GM19438 (cell line): ENCODE data around the gene TEKTIP1.
"Not testable (repeated sequence)": the region's sequence is repeated elsewhere in the genome, so short reads cannot be mapped to it uniquely, and the experiment has no call there.

ENCODE experiments used
- ATAC-seq: cut with Tn5 transposase; IDR thresholded peaks from one replicate; pipeline ENCODE4 v1.9.1; 2021; ENCODE audit warnings: low read depth; ENCODE audit not compliant: unreplicated experiment

Gene TEKTIP1

GRCh38 chr19:3522421-3523360 is 16.3 kb upstream of the TEKTIP1 start:
- no peak for ATAC-seq

DNA sequence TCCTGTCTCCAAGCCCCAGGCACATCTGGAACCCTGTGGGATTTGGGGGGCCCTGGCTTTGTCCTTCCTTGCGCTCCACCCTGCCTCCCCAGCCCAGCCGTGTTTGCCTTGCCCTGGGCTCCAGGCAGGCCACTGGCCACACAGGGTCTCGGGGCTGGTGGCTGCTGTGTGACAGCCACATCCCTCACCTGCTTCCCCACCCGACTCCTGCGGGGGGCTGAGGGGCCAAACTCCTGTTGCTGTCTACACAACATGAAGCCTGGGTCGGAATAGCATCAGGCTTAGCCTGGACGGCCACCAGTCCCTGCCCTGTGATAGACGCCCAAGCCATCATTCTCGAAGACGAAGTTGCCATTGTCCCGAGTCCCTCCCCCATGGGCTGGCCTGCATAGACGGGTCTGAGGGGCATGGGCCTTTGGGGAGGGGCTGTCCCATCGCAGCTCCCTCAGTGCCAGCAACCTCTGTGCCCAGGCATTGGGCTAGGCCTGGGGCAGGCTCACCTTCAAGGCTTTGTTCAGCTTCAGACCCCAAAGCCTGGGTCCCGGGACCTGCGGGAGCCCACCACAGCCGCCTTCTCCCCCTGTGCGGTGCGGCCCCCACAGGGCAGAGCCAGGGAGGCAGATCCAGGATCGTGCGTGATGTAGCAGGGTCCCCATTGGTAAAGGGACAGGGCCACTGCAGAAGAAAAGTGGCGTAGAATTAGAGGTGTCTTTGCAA is 15.5 kb upstream of the TEKTIP1 start:
- ATAC-seq = no peak

GRCh38 chr19:3524078-3524842 is 14.7 kb upstream of the TEKTIP1 start:
- no peak for ATAC-seq

DNA sequence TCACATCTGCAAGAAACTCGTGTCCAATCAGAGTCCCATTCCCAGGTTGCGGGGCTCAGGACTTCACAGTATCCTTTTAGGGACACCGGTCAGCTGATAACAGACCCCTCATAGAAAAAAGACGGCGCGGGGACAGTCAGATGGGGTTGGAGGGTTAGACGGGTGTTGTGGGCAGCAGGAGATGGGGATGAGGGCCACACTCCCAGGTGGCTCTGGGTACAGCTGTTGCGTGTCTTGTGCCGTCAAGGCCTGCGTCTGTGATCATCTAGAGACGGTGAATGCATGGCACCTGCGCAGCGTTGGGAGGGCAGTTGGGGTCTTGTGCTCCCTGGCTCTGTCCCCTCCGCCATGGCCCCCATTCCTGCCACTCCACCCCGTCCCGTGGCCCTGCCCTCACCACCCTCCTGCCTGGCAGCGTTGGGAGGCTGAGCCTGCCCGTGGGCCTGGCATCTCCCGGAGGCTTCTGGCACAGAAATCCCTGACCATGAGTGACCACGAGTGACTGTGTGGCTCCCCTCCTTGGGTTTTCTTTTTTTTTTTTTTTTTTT is 14.0 kb upstream of the TEKTIP1 start:
- ATAC-seq = no peak

DNA sequence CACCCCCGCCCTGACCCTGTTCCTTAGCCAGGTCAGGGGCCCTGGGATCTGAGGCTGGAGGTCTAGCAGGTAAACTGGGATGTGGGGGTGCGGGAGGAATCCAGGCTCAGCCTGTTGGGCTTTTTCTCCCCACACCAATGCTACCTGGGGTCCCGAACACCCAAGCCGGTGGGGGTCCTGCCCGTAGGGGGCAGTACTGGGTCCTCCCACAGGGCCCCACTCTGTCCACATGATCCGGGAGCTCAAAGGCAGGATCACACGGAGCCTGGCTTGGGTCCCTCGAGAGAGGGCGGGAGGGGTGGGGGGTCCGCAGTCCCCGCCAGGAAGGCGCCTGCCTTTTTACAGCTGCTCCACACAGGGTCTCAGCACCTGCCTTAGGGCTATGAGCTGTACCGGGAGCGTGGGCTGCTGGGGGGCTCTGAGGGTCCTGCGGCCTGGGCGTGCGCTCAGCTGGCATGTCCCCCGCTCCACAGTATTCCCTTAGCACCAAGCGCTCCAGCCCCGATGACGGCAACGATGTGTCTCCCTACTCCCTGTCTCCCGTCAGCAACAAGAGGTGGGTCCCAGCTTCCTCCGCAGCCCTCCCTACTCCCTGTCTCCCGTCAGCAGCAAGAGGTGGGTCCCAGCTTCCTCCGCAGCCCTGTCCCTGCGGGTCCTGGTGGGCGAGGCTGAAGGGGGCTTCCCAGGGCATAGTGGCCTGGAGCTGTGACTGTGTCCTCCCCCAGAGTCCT is 12.3 kb upstream of the TEKTIP1 start:
- no peak for ATAC-seq

GRCh38 chr19:3527238-3527910 is 11.6 kb upstream of the TEKTIP1 start:
- ATAC-seq = no peak

DNA sequence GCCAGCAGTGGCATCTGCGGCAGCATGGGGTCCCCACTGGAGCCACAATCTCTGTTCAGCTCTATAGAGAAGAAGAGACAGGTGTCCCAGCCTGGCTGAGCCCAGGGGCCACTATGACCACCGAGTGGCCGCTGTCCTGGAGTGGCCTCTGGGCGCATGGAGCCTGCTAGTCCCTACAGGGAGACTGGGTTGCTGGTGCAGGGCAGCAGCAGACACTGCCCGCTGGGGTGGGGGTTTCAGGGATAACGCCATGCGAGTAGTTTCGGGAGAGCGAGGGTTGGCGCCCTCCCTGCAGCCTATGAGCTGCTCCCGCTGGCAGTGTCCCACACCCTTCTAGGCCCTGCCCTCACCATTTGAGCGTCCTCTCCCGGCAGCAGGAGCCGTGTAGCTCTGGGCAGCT is 10.9 kb upstream of the TEKTIP1 start:
- ATAC-seq = no peak

- ATAC-seq = no peak
These were observed 10.3 kb upstream of the TEKTIP1 start for GRCh38 chr19:3528539-3529211.

- ATAC-seq = not testable (repeated sequence)
These were observed 9.7 kb upstream of the TEKTIP1 start for GRCh38 chr19:3529299-3529698.

DNA sequence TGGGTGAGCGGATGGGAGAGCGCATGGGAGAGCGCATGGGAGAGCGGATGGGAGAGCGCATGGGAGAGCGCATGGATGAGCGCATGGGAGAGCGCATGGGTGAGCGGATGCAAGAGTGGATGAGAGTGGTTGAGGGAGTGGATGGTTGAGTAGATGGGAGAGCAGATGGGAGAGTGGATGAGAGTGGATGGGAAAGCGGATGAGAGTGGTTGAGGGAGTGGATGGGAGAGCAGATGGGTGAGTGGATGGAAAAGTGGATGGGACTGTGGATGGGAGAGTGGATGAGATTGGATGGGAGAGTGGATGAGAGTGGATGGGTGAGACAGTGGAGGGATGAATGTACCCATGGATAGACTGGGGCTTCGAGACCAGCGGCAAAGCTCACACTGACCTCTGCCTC is 8.6 kb upstream of the TEKTIP1 start:
- no peak for ATAC-seq

DNA sequence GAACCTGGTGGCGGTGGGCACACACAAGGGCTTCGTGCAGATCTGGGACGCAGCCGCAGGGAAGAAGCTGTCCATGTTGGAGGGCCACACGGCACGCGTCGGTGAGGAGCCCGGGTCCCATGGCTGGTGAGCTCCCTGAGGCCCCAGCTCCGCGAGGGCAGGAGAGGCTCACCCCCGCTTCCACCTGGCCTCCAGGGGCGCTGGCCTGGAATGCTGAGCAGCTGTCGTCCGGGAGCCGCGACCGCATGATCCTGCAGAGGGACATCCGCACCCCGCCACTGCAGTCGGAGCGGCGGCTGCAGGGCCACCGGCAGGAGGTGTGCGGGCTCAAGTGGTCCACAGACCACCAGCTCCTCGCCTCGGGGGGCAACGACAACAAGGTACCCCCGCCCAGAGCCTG is 7.3 kb upstream of the TEKTIP1 start:
- no peak for ATAC-seq

DNA sequence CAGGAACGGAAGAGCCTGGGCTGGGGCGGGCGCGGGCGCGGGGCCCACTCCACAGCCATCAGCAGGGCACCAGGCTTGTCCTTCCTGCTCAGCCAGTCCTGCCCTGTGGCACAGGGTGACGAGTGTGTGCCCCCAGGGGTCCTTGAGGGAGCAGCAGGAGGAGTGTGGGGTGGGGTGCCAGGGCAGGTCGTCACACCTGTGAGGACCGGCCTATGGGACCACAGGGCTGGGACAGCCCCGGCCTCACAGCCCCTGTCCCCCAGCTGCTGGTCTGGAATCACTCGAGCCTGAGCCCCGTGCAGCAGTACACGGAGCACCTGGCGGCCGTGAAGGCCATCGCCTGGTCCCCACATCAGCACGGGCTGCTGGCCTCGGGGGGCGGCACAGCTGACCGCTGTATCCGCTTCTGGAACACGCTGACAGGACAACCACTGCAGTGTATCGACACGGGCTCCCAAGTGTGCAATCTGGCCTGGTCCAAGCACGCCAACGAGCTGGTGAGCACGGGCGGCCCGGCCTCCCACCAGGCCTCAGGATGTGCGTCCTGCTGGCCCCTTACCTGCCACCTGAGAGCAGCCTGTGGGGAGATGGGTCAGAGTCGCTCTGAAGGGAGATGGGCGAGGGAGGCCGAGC is 6.7 kb upstream of the TEKTIP1 start:
- no peak for ATAC-seq

DNA sequence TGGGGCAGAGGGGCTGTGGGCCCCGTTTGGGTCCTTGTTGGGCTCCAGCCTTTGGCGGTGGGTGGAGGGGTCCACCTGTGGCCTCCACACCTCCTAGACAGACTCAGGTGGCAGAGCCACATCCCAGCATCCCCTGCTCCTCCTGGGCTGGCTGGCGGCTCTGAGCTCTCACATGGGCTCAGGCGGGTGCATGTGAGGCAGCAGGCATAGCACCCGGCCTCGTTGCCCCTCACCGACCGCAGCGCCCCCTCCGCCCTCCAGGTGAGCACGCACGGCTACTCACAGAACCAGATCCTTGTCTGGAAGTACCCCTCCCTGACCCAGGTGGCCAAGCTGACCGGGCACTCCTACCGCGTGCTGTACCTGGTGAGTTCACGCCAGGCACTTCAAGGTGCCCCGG is 5.9 kb upstream of the TEKTIP1 start:
- no peak for ATAC-seq

- no peak for ATAC-seq
These were observed 5.3 kb upstream of the TEKTIP1 start for GRCh38 chr19:3533563-3534216.

DNA sequence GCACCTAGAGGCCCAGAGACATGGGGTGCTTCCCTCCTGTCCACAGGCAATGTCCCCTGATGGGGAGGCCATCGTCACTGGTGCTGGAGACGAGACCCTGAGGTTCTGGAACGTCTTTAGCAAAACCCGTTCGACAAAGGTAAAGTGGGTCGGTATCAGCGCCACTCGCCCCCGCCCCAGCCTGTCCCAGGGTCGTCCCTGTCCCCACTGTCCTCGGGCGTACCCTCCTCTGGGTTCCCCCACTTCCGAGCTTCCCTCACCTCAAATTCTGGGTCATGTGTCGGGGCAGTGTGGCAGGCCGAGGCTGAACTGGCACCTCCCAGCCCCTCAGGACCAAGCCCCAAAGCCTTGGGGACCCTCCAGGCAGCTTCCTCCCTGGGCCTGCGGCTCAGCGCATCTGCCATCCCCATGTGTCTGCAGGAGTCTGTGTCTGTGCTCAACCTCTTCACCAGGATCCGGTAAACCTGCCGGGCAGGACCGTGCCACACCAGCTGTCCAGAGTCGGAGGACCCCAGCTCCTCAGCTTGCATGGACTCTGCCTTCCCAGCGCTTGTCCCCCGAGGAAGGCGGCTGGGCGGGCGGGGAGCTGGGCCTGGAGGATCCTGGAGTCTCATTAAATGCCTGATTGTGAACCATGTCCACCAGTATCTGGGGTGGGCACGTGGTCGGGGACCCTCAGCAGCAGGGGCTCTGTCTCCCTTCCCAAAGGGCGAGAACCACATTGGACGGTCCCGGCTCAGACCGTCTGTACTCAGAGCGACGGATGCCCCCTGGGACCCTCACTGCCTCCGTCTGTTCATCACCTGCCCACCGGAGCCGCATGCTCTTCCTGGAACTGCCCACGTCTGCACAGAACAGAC is 4.4 kb upstream of the TEKTIP1 start:
- no peak for ATAC-seq

DNA sequence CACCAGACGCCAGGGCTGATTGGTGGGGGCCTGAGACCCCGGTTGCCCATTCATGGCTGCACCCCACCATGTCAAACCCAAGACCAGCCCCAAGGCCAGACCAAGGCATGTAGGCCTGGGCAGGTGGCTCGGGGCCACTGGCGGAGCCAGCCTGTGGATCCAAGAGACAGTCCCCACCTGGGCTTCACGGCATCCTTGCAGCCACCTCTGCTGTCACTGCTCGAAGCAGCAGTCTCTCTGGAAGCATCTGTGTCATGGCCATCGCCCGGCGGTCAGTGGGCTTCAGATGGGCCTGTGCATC is 3.8 kb upstream of the TEKTIP1 start:
- ATAC-seq = no peak

DNA sequence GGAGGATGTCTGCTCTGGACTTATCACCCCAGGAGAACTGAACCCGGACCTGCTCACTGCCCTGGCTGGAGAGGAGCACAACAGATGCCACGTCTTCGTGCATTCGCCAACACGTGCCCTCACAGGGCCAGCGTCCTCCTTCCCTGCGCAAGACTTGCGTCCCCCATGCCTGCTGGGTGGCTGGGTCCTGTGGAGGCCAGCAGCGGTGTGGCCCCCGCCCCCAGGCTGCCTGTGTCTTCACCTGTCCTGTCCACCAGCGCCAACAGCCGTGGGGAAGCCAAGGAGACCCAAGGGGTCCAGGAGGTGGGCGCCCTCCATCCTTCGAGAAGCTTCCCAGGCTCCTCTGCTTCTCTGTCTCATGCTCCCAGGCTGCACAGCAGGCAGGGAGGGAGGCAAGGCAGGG is 3.4 kb upstream of the TEKTIP1 start:
- no peak for ATAC-seq
